Right lobe of liver (tissue), 6 donors: ENCODE measurements around the gene CAMK2B. TPM values are rescaled to one million over a fixed set of nuclear protein-coding genes. Genes with fewer than 3 reads are reported as not detected.

Experiments used
- ATAC-seq, 4 donors: fragments of 200-7000 bp; cut with Tn5 transposase; one replicate each; pipeline ENCODE4 v1.9.1; 2020; ENCODE audit warnings: mild to moderate bottlenecking in 4 of 4, moderate library complexity in 4 of 4
- DNase-seq, 3 donors: peaks; one replicate each; pipeline ENCODE4 v3.0.0-alpha.2; 2020
- H3K27ac ChIP-seq, 3 donors: fragments of 200-600 bp; one replicate each; pipeline ENCODE4 v1.8.0; 2022
- H3K27me3 ChIP-seq, 2 donors: fragments of 200-600 bp; one replicate each; pipeline ENCODE4 v1.8.0; 2022
- H3K36me3 ChIP-seq, 4 donors: fragments of 200-600 bp; sonication (generic) in 1 of 4; one replicate each; pipeline versions ENCODE4 v1.5.1 to v1.8.0; 2017 to 2022; ENCODE audit warnings: control low read depth in 1 of 4
- H3K4me1 ChIP-seq, 4 donors: fragments of 200-600 bp; sonication (generic) in 1 of 4; one replicate each; pipeline versions ENCODE4 v1.5.1 to v1.8.0; 2017 to 2022; ENCODE audit warnings: control low read depth in 1 of 4
- H3K4me3 ChIP-seq, 3 donors: fragments of 200-600 bp; one replicate each; pipeline ENCODE4 v1.8.0; 2022
- H3K9me3 ChIP-seq, 4 donors: fragments of 200-600 bp; sonication (generic) in 1 of 4; one replicate each; pipeline versions ENCODE4 v1.5.1 to v1.8.0; 2017 to 2022; ENCODE audit warnings: control low read depth in 1 of 4
- CTCF ChIP-seq, 4 donors: fragments of 200-600 bp in 3 of 4; fragments of 450-650 bp in 1 of 4; IDR thresholded peaks; one replicate each; pipeline versions ENCODE4 v1.5.1 to v1.8.0; 2016 to 2022; ENCODE audit warnings: antibody characterized with exemption in 4 of 4, mild to moderate bottlenecking in 2 of 4
- POLR2A ChIP-seq: fragments of 450-650 bp; IDR thresholded peaks from one replicate; pipeline ENCODE4 v1.6.1; 2017; ENCODE audit warnings: antibody characterized with exemption, mild to moderate bottlenecking
- WGBS: methylation state at CpG from one replicate; pipeline ENCODE4 v1.1.6; 2018; ENCODE audit warnings: low coverage, low lambda C conversion rate; ENCODE audit not compliant: insufficient coverage; ENCODE audit errors: missing lambda C conversion rate; 5-methylcytosine and 5-hydroxymethylcytosine counted together
- intact Hi-C, 2 donors: fragments of 100-400 bp; cut with DNase I; formaldehyde crosslinking; loops; one replicate each; pipeline versions ENCODE4 v1.11.2 to v1.14.1; 2022
- total RNA-seq, 6 experiments: library from RNA; depleted of rRNA in 2 of 6; stranded (reverse); fragments of >200 nt in 2 of 6; fragmentation: NEBNext Ultra II Directional in 3 of 6; extraction: Animal tissue kit (Norgen Biotek cat#: 25700) in 3 of 6; gene quantifications; one replicate each; pipeline versions ENCODE4 v1.1.0 to v1.2.4, GENCODE V29; 2016 to 2023
- donor health status: DM: no; HTN: yes; CAD: no.
- donor health status: DM: no; HTN: no; CAD: no.
- donor health status: DM: no; HTN: no; CAD: no.
- donor health status: DM: no; HTN: yes; CAD: no.
- donor health status: DM: no; HTN: yes; CAD: no.

Gene CAMK2B
- total RNA-seq, 6 experiments from 2014 or later, result 2.1 to 5.1 (median 3.3) TPM

GRCh38 chr7:44216019-44216418, 109.4 kb downstream of the CAMK2B start:
- Histone ChIP-seq H3K9me3 (no peaks in the 10 kb centered on the region), H3K4me3 (no peak overlapping the region), H3K36me3 (peaks cover 0 to 16% (median 6%) of the 10 kb centered on the region in 4 donors), H3K27me3 (no peaks in the 10 kb centered on the region), H3K4me1 (no peaks in the 10 kb centered on the region), H3K27ac (no peak overlapping the region)
- peak in 1 of 4 donors; percentile 5 for ATAC-seq
- DNase-seq, result no peak
- intact Hi-C loops, result no loop called here
- no peak for TF ChIP-seq CTCF (IDR thresholded peaks at IDR 0.05)
- no peak for TF ChIP-seq POLR2A
- 36% methylated on average over 2 of the region's 8 CpGs for WGBS

GRCh38 chr7:44215531-44215930, 109.9 kb downstream of the CAMK2B start:
- H3K36me3 ChIP-seq, result peaks cover 0 to 21% (median 10%) of the 10 kb centered on the region in 4 donors
- TF ChIP-seq POLR2A (no peak), CTCF (IDR thresholded peaks at IDR 0.05) (no peak)
- WGBS, result no CpG with 5 or more reads among the region's 7 CpGs
- no peak overlapping the region for H3K27ac ChIP-seq
- H3K9me3 ChIP-seq, result no peaks in the 10 kb centered on the region
- intact Hi-C loops, result no loop called here
- DNase-seq (no peak), ATAC-seq (no peak)
- H3K4me3 ChIP-seq, result no peak overlapping the region
- no peaks in the 10 kb centered on the region for H3K4me1 ChIP-seq
- no peaks in the 10 kb centered on the region for H3K27me3 ChIP-seq

GRCh38 chr7:44213877-44214388, 111.5 kb downstream of the CAMK2B start:
- ATAC-seq, result no peak
- intact Hi-C loops, result no loop called here
- 67% methylated on average over 4 of the region's 9 CpGs for WGBS

GRCh38 chr7:44213206-44213876, 112.1 kb downstream of the CAMK2B start:
- no CpG with 5 or more reads among the region's 3 CpGs for WGBS
- Histone ChIP-seq H3K4me1 (no peaks in the 10 kb centered on the region), H3K27me3 (no peaks in the 10 kb centered on the region), H3K4me3 (no peak overlapping the region), H3K27ac (no peak overlapping the region), H3K9me3 (no peaks in the 10 kb centered on the region), H3K36me3 (peaks cover 4 to 41% (median 24%) of the 10 kb centered on the region in 4 donors)
- DNase-seq (no peak), ATAC-seq (peak in 1 of 4 donors; percentile 2)
- TF ChIP-seq CTCF (IDR thresholded peaks at IDR 0.05) (no peak), POLR2A (no peak)
- intact Hi-C loops, result no loop called here

More at GRCh38 chr7:44213877-44214388, 111.5 kb downstream of the CAMK2B start:
- Histone ChIP-seq H3K27ac (no peak overlapping the region), H3K4me1 (no peaks in the 10 kb centered on the region), H3K27me3 (no peaks in the 10 kb centered on the region), H3K4me3 (no peak overlapping the region), H3K9me3 (no peaks in the 10 kb centered on the region), H3K36me3 (peaks cover 0 to 36% (median 21%) of the 10 kb centered on the region in 4 donors)
- TF ChIP-seq CTCF (IDR thresholded peaks at IDR 0.05) (no peak), POLR2A (no peak)
- no peak for DNase-seq
